Osteocyte (in vitro differentiated cells): ENCODE data around the gene CGREF1. TPM values are rescaled to one million over a fixed set of nuclear protein-coding genes. Genes with fewer than 3 reads are reported as not detected.

Experiments
- DNase-seq: peaks from one replicate; pipeline ENCODE4 v3.0.0; 2021; ENCODE audit warnings: mixed read lengths; ENCODE audit not compliant: unreplicated experiment; ENCODE audit errors: extremely low spot score
- H3K27ac Mint-ChIP-seq: one replicate; pipeline ENCODE4 v1.8.0; 2021; ENCODE audit warnings: mild to moderate bottlenecking, mixed read lengths; ENCODE audit not compliant: unreplicated experiment
- H3K27me3 Mint-ChIP-seq: one replicate; pipeline ENCODE4 v1.8.0; 2021; ENCODE audit warnings: mixed read lengths; ENCODE audit not compliant: unreplicated experiment
- H3K36me3 Mint-ChIP-seq: one replicate; pipeline ENCODE4 v1.8.0; 2021; ENCODE audit warnings: mixed read lengths; ENCODE audit not compliant: unreplicated experiment
- H3K4me1 Mint-ChIP-seq: one replicate; pipeline ENCODE4 v1.8.0; 2021; ENCODE audit warnings: mixed read lengths; ENCODE audit not compliant: unreplicated experiment
- H3K4me3 Mint-ChIP-seq: one replicate; pipeline ENCODE4 v1.8.0; 2021; ENCODE audit warnings: mild to moderate bottlenecking, moderate library complexity, mixed read lengths; ENCODE audit not compliant: unreplicated experiment
- H3K9me3 Mint-ChIP-seq: one replicate; pipeline ENCODE4 v1.8.0; 2021; ENCODE audit warnings: mixed read lengths; ENCODE audit not compliant: unreplicated experiment
- total RNA-seq: library from RNA; stranded (reverse); gene quantifications from 2 replicates; pipeline ENCODE4 v1.2.1, GENCODE V29; 2021
- TF ChIP-seq, protein P1 (sequence below): fragments of 200-600 bp; sonication (generic); IDR thresholded peaks from 2 replicates; pipeline ENCODE4 v1.5.0; 2021; ENCODE audit warnings: antibody characterized with exemption, mild to moderate bottlenecking, moderate library complexity

CGREF1 gene
- total RNA-seq, 1 donor from 2014 or later, result 1.9 TPM

DNA sequence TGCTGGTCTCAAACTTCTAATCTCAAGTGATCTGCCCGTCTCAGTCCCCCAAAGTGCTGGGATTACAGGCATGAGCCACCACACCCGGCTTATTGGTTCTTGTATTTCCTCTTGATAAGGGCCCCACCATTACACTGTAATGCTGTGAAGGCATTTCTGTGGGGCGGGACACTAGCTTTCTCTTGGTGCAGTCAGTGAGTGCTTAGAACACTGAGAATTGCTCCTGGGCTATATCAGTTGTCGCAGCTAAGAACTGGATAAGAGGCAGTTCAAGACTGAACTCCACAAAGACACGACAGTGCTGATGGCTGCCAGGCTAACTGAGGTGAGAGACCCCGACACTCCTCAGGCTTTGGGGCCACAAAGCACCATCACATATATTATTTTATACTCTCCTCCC, 30.3 kb downstream of the CGREF1 start:
- H3K4me3 Mint-ChIP-seq, result no peak overlapping the region

DNA sequence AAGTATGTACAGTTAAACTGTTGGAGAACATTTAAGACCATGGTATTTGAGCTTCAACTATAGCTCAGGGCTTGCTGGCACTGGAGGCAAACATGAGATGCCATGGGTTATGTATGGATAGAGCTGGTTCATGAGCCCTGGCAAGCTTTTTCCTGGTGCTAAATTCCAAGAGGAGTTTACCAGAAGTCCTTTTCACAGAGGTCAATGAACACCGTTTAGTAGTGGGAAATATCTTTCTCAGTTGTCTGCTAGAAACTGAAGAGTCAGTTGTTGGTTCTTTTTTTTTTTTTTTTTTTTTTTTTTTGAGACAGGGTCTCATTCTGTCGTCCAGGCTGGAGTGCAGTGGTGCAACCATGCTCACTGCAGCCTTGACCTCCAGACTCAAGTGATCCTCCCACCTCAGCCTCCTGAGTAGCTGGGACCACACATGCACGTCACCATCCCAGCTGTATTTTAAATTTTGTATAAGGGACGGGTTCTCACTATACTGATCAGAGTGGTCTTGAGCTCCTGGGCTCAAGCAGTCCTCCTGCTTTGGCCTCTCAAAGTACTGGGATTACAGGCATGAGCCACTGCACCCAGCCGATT, 31.0 kb downstream of the CGREF1 start:
- Mint-ChIP-seq H3K27ac (no peak overlapping the region), H3K4me3 (no peak overlapping the region), H3K27me3 (no peaks in the 10 kb centered on the region), H3K4me1 (peaks cover 16% of the 10 kb centered on the region), H3K36me3 (peaks cover 1% of the 10 kb centered on the region), H3K9me3 (no peaks in the 10 kb centered on the region)
- no peak for DNase-seq
- TF ChIP-seq, protein P1, sequence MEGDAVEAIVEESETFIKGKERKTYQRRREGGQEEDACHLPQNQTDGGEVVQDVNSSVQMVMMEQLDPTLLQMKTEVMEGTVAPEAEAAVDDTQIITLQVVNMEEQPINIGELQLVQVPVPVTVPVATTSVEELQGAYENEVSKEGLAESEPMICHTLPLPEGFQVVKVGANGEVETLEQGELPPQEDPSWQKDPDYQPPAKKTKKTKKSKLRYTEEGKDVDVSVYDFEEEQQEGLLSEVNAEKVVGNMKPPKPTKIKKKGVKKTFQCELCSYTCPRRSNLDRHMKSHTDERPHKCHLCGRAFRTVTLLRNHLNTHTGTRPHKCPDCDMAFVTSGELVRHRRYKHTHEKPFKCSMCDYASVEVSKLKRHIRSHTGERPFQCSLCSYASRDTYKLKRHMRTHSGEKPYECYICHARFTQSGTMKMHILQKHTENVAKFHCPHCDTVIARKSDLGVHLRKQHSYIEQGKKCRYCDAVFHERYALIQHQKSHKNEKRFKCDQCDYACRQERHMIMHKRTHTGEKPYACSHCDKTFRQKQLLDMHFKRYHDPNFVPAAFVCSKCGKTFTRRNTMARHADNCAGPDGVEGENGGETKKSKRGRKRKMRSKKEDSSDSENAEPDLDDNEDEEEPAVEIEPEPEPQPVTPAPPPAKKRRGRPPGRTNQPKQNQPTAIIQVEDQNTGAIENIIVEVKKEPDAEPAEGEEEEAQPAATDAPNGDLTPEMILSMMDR, result no peak

More for the DNA sequence above, 30.3 kb downstream of the CGREF1 start:
- Mint-ChIP-seq H3K27ac (no peak overlapping the region), H3K27me3 (no peaks in the 10 kb centered on the region), H3K9me3 (no peaks in the 10 kb centered on the region), H3K4me1 (peaks cover 16% of the 10 kb centered on the region), H3K36me3 (no peaks in the 10 kb centered on the region)
- DNase-seq, result no peak
- TF ChIP-seq, protein P1, result no peak

DNA sequence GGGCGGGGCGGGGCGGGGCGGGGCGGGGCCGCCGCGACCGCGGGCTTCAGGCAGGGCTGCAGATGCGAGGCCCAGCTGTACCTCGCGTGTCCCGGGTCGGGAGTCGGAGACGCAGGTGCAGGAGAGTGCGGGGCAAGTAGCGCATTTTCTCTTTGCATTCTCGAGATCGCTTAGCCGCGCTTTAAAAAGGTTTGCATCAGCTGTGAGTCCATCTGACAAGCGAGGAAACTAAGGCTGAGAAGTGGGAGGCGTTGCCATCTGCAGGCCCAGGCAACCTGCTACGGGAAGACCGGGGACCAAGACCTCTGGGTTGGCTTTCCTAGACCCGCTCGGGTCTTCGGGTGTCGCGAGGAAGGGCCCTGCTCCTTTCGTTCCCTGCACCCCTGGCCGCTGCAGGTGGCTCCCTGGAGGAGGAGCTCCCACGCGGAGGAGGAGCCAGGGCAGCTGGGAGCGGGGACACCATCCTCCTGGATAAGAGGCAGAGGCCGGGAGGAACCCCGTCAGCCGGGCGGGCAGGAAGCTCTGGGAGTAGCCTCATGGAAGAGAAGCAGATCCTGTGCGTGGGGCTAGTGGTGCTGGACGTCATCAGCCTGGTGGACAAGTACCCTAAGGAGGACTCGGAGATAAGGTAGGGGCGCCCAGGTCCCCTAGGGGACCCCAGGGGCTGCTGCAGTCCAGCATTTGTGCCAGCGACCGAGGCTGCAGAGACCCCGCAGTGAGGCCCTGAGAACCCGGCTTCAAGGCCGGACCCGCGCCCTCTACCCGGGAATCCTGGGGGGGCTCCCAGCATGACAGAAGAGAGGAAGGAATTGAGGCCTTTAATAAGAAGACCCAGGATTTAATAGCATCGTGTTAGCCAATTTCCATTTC, 32.0 kb downstream of the CGREF1 start, which contains the start of gene KHK:
Gene KHK (plus strand): TSS at position 49 of the 870 bp plus-strand sequence. CDS start 488 bp downstream, at position 537.
- H3K36me3 Mint-ChIP-seq, result peaks cover 1% of the 10 kb centered on the region
- H3K27ac Mint-ChIP-seq, result peak within 1 kb of the TSS; percentile 80
- peaks cover 16% of the 10 kb centered on the region for H3K4me1 Mint-ChIP-seq
- H3K4me3 Mint-ChIP-seq, result peak within 1 kb of the TSS; percentile 79
- no peaks in the 10 kb centered on the region for H3K9me3 Mint-ChIP-seq
- TF ChIP-seq, protein P1, result no peak
- DNase-seq, result peak; percentile 84
- H3K27me3 Mint-ChIP-seq, result no peaks in the 10 kb centered on the region

DNA sequence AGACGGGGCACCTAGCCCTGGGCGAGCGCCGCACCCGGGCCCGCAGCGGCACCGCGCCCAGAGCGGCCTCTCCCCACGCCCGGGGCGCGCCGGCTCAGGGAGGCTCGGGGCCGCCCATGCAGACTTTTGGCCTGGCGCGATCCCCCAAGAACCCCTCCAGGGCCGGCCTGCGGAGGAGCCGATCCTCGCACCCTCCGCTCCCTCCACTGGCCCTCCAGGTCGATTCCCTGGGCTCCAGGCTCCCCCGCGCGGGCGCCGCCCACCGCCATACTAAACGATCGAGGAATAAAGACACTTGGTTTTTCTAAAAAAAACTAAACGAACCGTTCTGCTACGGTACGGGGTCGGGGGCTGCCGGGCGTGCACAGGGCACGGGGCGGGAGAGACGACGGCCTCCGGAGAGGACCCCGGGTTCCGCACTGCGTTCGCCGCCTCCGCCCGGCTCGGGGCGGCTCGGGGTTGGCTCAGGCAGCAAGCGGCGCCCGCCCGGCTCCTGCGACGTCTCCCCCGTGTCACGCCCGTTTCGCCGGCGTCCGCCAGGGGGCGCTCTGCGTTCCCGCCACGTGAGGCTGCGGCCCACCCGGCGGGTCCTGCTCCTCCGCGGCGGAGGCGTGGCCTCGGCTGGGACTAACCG, 32.7 kb downstream of the CGREF1 start:
- Mint-ChIP-seq H3K36me3 (peaks cover 4% of the 10 kb centered on the region), H3K4me3 (peak overlapping the region; percentile 79), H3K4me1 (peaks cover 21% of the 10 kb centered on the region), H3K9me3 (no peaks in the 10 kb centered on the region), H3K27me3 (no peaks in the 10 kb centered on the region), H3K27ac (peak overlapping the region; percentile 80)
- TF ChIP-seq, protein P1, result peak; percentile 90
- peak; percentile 99 for DNase-seq

DNA sequence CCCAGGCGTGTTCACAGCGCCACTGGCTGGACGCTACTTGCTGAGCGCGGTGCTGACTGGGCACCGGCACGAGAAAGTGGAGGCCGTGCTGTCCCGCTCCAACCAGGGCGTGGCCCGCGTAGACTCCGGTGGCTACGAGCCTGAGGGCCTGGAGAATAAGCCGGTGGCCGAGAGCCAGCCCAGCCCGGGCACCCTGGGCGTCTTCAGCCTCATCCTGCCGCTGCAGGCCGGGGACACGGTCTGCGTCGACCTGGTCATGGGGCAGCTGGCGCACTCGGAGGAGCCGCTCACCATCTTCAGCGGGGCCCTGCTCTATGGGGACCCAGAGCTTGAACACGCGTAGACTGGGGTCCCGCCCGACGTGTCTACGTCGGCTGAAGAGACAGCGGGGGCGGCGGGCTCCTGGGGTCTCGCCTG, 33.2 kb downstream of the CGREF1 start:
- Mint-ChIP-seq H3K4me1 (peaks cover 26% of the 10 kb centered on the region), H3K27ac (peak overlapping the region; percentile 80), H3K27me3 (no peaks in the 10 kb centered on the region), H3K4me3 (peak overlapping the region; percentile 61), H3K36me3 (peaks cover 4% of the 10 kb centered on the region), H3K9me3 (no peaks in the 10 kb centered on the region)
- DNase-seq, result no peak
- TF ChIP-seq, protein P1, result peak; percentile 45
